BE2C (cell line): ENCODE results near the gene CHAD.

Source experiments
- DNase-seq: peaks from one replicate; pipeline ENCODE4 v3.0.0-alpha.2; 2020
- H3K27me3 ChIP-seq: fragments of 250-450 bp; sonication (Bioruptor Pico); 2 replicates; pipeline ENCODE4 v1.5.1; 2020; ENCODE audit warnings: mild to moderate bottlenecking
- H3K36me3 ChIP-seq: fragments of 250-450 bp; sonication (Bioruptor Pico); 2 replicates; pipeline ENCODE4 v1.5.1; 2020; ENCODE audit warnings: mild to moderate bottlenecking
- H3K4me1 ChIP-seq: fragments of 250-450 bp; sonication (Bioruptor Pico); 2 replicates; pipeline ENCODE4 v1.5.1; 2020
- H3K4me3 ChIP-seq: 2 replicates; pipeline ENCODE4 v1.5.1; 2011; ENCODE audit warnings: low read depth, low read length
- H3K9me3 ChIP-seq: fragments of 250-450 bp; sonication (Bioruptor Pico); 2 replicates; pipeline ENCODE4 v1.5.1; 2020
- CTCF ChIP-seq: IDR thresholded peaks from 2 replicates; pipeline ENCODE4 v1.5.1; 2012; ENCODE audit warnings: mild to moderate bottlenecking, low read depth, low read length

Gene CHAD

GRCh38 chr17:50481648-50482047 lies 13.0 kb upstream of the CHAD start:
- no peaks in the 10 kb centered on the region for H3K27me3 ChIP-seq
- H3K4me1 ChIP-seq, result no peaks in the 10 kb centered on the region
- no peak for DNase-seq
- no peaks in the 10 kb centered on the region for H3K9me3 ChIP-seq
- no peak for TF ChIP-seq CTCF
- H3K4me3 ChIP-seq, result no peak overlapping the region
- peaks cover 22% of the 10 kb centered on the region for H3K36me3 ChIP-seq

- DNase-seq, result no peak
- no peak for TF ChIP-seq CTCF
- Histone ChIP-seq H3K9me3 (no peaks in the 10 kb centered on the region), H3K4me3 (no peak overlapping the region), H3K27me3 (no peaks in the 10 kb centered on the region), H3K4me1 (no peaks in the 10 kb centered on the region), H3K36me3 (peaks cover 22% of the 10 kb centered on the region)
Measured at GRCh38 chr17:50480854-50481490, 12.3 kb upstream of the CHAD start.

GRCh38 chr17:50480142-50480764 lies 11.6 kb upstream of the CHAD start:
- Histone ChIP-seq H3K4me3 (peak overlapping the region; percentile 67), H3K9me3 (no peaks in the 10 kb centered on the region), H3K27me3 (peaks cover 4% of the 10 kb centered on the region; the same call in 1 of the 2 replicates), H3K4me1 (no peaks in the 10 kb centered on the region), H3K36me3 (peaks cover 18% of the 10 kb centered on the region)
- no peak for DNase-seq
- TF ChIP-seq CTCF, result no peak

GRCh38 chr17:50479522-50480141 lies 11.0 kb upstream of the CHAD start:
- peak; percentile 91 for DNase-seq

GRCh38 chr17:50478391-50479381 lies 10.0 kb upstream of the CHAD start, which contains the start of gene RSAD1:
Gene RSAD1 (plus strand): TSS chr17:50478860. CDS start chr17:50478885, 25 bp downstream.
- no peaks in the 10 kb centered on the region for H3K4me1 ChIP-seq
- DNase-seq, result peak; percentile 94
- peaks cover 20% of the 10 kb centered on the region for H3K27me3 ChIP-seq
- TF ChIP-seq CTCF, result peak; percentile 80
- no peaks in the 10 kb centered on the region for H3K9me3 ChIP-seq
- H3K36me3 ChIP-seq, result peaks cover 10% of the 10 kb centered on the region
- H3K4me3 ChIP-seq, result peak within 1 kb of the TSS; percentile 67

More at GRCh38 chr17:50479522-50480141, 11.0 kb upstream of the CHAD start:
- TF ChIP-seq CTCF, result peak; percentile 61
- H3K27me3 ChIP-seq, result peaks cover 10% of the 10 kb centered on the region
- no peaks in the 10 kb centered on the region for H3K9me3 ChIP-seq
- peak overlapping the region; percentile 67 for H3K4me3 ChIP-seq
- peaks cover 13% of the 10 kb centered on the region for H3K36me3 ChIP-seq
- no peaks in the 10 kb centered on the region for H3K4me1 ChIP-seq
